Bronchial epithelial cell (primary cell): ENCODE results near the gene PTPRD. TPM values are rescaled to one million over a fixed set of nuclear protein-coding genes. Genes with fewer than 3 reads are reported as not detected.

Experiments
- DNase-seq: peaks from one replicate; pipeline ENCODE4 v3.0.0-alpha.2; 2010; ENCODE audit warnings: low read depth
- FAIRE-seq: peaks from 2 replicates; lab custom pipeline; 2011; peaks lifted over from hg19 to GRCh38; lab: Jason Lieb, UNC
- H3K27me3 ChIP-seq: 2 replicates; pipeline ENCODE4 v1.5.1; 2011; ENCODE audit warnings: low read length; ENCODE audit not compliant: control insufficient read depth, insufficient read depth
- H3K36me3 ChIP-seq: 2 replicates; pipeline ENCODE4 v1.5.1; 2011; ENCODE audit warnings: low read length; ENCODE audit not compliant: control insufficient read depth, insufficient read depth
- H3K4me3 ChIP-seq: 2 replicates; pipeline ENCODE4 v1.5.1; 2011; ENCODE audit warnings: mild to moderate bottlenecking, low read depth, low read length, control low read depth
- CTCF ChIP-seq: IDR thresholded peaks from 2 replicates; pipeline ENCODE4 v1.5.1; 2011; ENCODE audit warnings: mild to moderate bottlenecking, moderate library complexity, low read length, control low read depth, inconsistent platforms; ENCODE audit not compliant: insufficient read depth, severe bottlenecking
- total RNA-seq: library from RNA; depleted of rRNA; stranded (reverse); fragments of >200 nt; gene quantifications from 2 replicates; pipeline ENCODE4 v1.2.1, GENCODE V29; 2014

Gene PTPRD
- total RNA-seq, 1 donor from 2014 or later = 2.9 TPM

GRCh38 chr9:8382777-8383527 lies 2229.8 kb downstream of the PTPRD start:
- DNase-seq = no peak
- Histone ChIP-seq H3K36me3 (no peaks in the 10 kb centered on the region), H3K27me3 (no peaks in the 10 kb centered on the region), H3K4me3 (no peak overlapping the region)
- no peak for TF ChIP-seq CTCF
- peak; percentile 66 for FAIRE-seq

GRCh38 chr9:8382266-8382665 lies 2230.5 kb downstream of the PTPRD start:
- no peaks in the 10 kb centered on the region for H3K27me3 ChIP-seq
- no peak for TF ChIP-seq CTCF
- no peaks in the 10 kb centered on the region for H3K36me3 ChIP-seq
- FAIRE-seq = no peak
- no peak for DNase-seq
- no peak overlapping the region for H3K4me3 ChIP-seq

DNA sequence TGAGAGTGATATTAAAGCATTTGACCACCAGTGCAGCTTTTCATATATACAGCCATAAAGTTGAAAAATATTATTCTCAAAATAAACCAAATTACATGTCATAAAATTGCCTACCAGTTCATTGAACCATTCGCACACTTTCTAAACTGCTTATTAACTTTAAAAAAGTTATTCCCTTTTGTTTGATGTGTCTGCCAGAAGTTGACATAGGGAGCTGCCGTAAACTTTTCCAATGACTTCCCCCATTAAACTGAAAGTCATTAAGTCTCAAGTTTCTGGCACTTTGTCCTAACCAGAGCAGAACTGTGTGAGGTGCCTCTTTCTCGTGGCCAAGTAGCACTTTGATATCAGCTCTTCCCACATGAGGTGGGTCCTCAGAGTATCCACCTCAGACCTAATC lies 2231.2 kb downstream of the PTPRD start:
- TF ChIP-seq CTCF = no peak
- DNase-seq (no peak), FAIRE-seq (no peak)
- no peaks in the 10 kb centered on the region for H3K36me3 ChIP-seq
- H3K4me3 ChIP-seq = no peak overlapping the region
- no peaks in the 10 kb centered on the region for H3K27me3 ChIP-seq

DNA sequence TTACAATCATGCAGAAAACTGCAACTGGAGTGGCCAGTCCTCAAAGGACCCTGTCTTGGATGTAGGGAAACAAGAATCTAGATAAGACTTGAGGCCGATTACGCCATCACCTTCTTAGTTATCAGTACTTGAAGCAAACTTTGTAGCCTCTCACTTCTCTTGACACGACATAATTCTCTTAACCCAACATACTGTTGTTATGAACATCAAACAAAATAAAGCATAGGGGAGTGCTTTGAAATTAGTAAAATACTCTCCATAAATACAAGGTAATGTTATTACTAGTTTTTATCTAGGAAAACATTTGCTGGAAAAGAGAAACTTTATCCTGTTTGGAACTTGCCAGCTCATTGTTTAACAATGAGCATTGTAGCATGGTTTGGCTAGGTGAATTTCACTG lies 2238.3 kb downstream of the PTPRD start:
- TF ChIP-seq CTCF = no peak
- no peak for FAIRE-seq
- no peak overlapping the region for H3K4me3 ChIP-seq
- DNase-seq = no peak
- no peaks in the 10 kb centered on the region for H3K27me3 ChIP-seq
- H3K36me3 ChIP-seq = no peaks in the 10 kb centered on the region

DNA sequence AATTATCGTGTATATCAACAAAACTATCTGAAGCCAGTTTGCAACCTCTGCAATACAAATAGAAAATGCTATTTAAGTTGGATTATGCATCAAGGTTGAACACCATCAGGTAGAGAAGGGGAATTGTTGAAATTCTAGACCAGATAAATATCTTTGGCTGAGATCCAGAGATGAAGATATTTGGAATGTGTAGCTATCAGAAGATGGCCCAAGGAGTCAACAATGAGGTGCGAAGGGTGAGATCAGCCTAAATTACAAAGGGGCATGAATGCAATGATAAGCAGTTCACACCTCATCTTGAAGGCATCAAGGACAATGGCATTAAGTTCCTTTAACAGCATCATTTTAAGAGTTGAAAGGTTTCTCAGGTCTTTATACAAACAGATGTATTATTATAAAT lies 2241.1 kb downstream of the PTPRD start:
- H3K36me3 ChIP-seq = no peaks in the 10 kb centered on the region
- TF ChIP-seq CTCF = no peak
- no peak overlapping the region for H3K4me3 ChIP-seq
- no peaks in the 10 kb centered on the region for H3K27me3 ChIP-seq
- no peak for FAIRE-seq
- no peak for DNase-seq
